Duodenal mucosa (tissue), 2 donors: ENCODE results near the gene EFHB.

Experiments used
- H3K27ac ChIP-seq: one replicate; pipeline ENCODE4 v1.7.0; 2013; ENCODE audit warnings: low read depth, low read length
- H3K27me3 ChIP-seq, 2 donors: one replicate each; pipeline ENCODE4 v1.7.0; 2013; ENCODE audit warnings: low read length in 2 of 2, control low read depth in 1 of 2; ENCODE audit not compliant: insufficient read depth in 2 of 2, control insufficient read depth in 1 of 2
- H3K36me3 ChIP-seq, 2 donors: one replicate each; pipeline ENCODE4 v1.7.0; 2013; ENCODE audit warnings: low read length in 2 of 2, control low read depth in 1 of 2; ENCODE audit not compliant: insufficient read depth in 2 of 2, control insufficient read depth in 1 of 2
- H3K4me1 ChIP-seq, 2 donors: one replicate each; pipeline ENCODE4 v1.7.0; 2013; ENCODE audit warnings: low read length in 2 of 2, control low read depth in 1 of 2; ENCODE audit not compliant: insufficient read depth in 2 of 2, control insufficient read depth in 1 of 2
- H3K4me3 ChIP-seq, 2 donors: one replicate each; pipeline ENCODE4 v1.7.0; 2013; ENCODE audit warnings: low read length in 2 of 2, low read depth in 1 of 2
- H3K9ac ChIP-seq, 2 donors: one replicate each; pipeline ENCODE4 v1.7.0; 2013; ENCODE audit warnings: low read length in 2 of 2, low read depth in 1 of 2
- H3K9me3 ChIP-seq, 2 donors: one replicate each; pipeline ENCODE4 v1.7.0; 2013; ENCODE audit warnings: low read length in 2 of 2, control low read depth in 1 of 2; ENCODE audit not compliant: control insufficient read depth in 1 of 2

The EFHB gene

GRCh38 chr3:19950316-19950715 lies 16.3 kb upstream of the EFHB start:
- no peak overlapping the region for H3K4me3 ChIP-seq
- H3K9ac ChIP-seq, result no peak overlapping the region
- no peaks in the 10 kb centered on the region for H3K9me3 ChIP-seq
- H3K36me3 ChIP-seq, result peaks cover 4 to 25% of the 10 kb centered on the region in 2 donors
- H3K27ac ChIP-seq, result no peak overlapping the region
- peaks cover 20 to 21% of the 10 kb centered on the region in 2 donors for H3K4me1 ChIP-seq
- H3K27me3 ChIP-seq, result no peaks in the 10 kb centered on the region

- Histone ChIP-seq H3K36me3 (peaks cover 4 to 15% of the 10 kb centered on the region in 2 donors), H3K27ac (peak overlapping the region; percentile 98), H3K27me3 (no peaks in the 10 kb centered on the region), H3K9ac (peak overlapping the region; percentile 97 to 99), H3K4me1 (peaks cover 24 to 25% of the 10 kb centered on the region in 2 donors), H3K4me3 (peak overlapping the region; percentile 81 to 91), H3K9me3 (no peaks in the 10 kb centered on the region)
Measured at GRCh38 chr3:19948226-19948591, 14.2 kb upstream of the EFHB start.

- Histone ChIP-seq H3K36me3 (peaks cover 2 to 15% of the 10 kb centered on the region in 2 donors), H3K4me3 (peak overlapping the region; percentile 81 to 91), H3K4me1 (peaks cover 24 to 25% of the 10 kb centered on the region in 2 donors), H3K27ac (peak overlapping the region; percentile 98), H3K9ac (peak overlapping the region; percentile 97 to 99), H3K9me3 (no peaks in the 10 kb centered on the region), H3K27me3 (no peaks in the 10 kb centered on the region)
Measured at GRCh38 chr3:19947549-19948225, 13.7 kb upstream of the EFHB start.

GRCh38 chr3:19946832-19947548 lies 13.0 kb upstream of the EFHB start, which contains the start of gene RAB5A:
Gene RAB5A, plus strand, starts transcription at chr3:19947097. Its CDS starts 3,802 bp downstream, at chr3:19950899.
- Histone ChIP-seq H3K4me1 (peaks cover 24 to 25% of the 10 kb centered on the region in 2 donors), H3K9me3 (no peaks in the 10 kb centered on the region), H3K9ac (peak within 1 kb of the TSS; percentile 97 to 99), H3K27ac (peak within 1 kb of the TSS; percentile 98), H3K27me3 (no peaks in the 10 kb centered on the region), H3K36me3 (peaks cover 0 to 11% of the 10 kb centered on the region in 2 donors), H3K4me3 (peak within 1 kb of the TSS; percentile 81 to 91)

GRCh38 chr3:19945969-19946831 lies 12.2 kb upstream of the EFHB start:
- peak overlapping the region; percentile 98 for H3K27ac ChIP-seq
- peaks cover 24 to 25% of the 10 kb centered on the region in 2 donors for H3K4me1 ChIP-seq
- no peaks in the 10 kb centered on the region for H3K27me3 ChIP-seq
- H3K4me3 ChIP-seq, result peak overlapping the region; percentile 81 to 91
- H3K36me3 ChIP-seq, result peaks cover 0 to 4% of the 10 kb centered on the region in 2 donors
- peak overlapping the region; percentile 89 to 97 for H3K9ac ChIP-seq
- no peaks in the 10 kb centered on the region for H3K9me3 ChIP-seq

- Histone ChIP-seq H3K9me3 (no peaks in the 10 kb centered on the region), H3K36me3 (no peaks in the 10 kb centered on the region), H3K27ac (peak overlapping the region; percentile 98), H3K9ac (peak overlapping the region; percentile 89 to 97), H3K4me1 (peaks cover 24 to 25% of the 10 kb centered on the region in 2 donors), H3K4me3 (peak overlapping the region; percentile 81 to 91), H3K27me3 (no peaks in the 10 kb centered on the region)
Measured at GRCh38 chr3:19945534-19945933, 11.5 kb upstream of the EFHB start.

GRCh38 chr3:19940643-19941042 lies 6.6 kb upstream of the EFHB start:
- no peaks in the 10 kb centered on the region for H3K36me3 ChIP-seq
- no peaks in the 10 kb centered on the region for H3K27me3 ChIP-seq
- peaks cover 3 to 6% of the 10 kb centered on the region in 2 donors for H3K4me1 ChIP-seq
- no peak overlapping the region for H3K4me3 ChIP-seq
- H3K9me3 ChIP-seq, result no peaks in the 10 kb centered on the region
- no peak overlapping the region for H3K27ac ChIP-seq
- H3K9ac ChIP-seq, result no peak overlapping the region

- H3K9ac ChIP-seq, result no peak overlapping the region
- H3K36me3 ChIP-seq, result no peaks in the 10 kb centered on the region
- H3K27me3 ChIP-seq, result no peaks in the 10 kb centered on the region
- H3K9me3 ChIP-seq, result no peaks in the 10 kb centered on the region
- no peaks in the 10 kb centered on the region for H3K4me1 ChIP-seq
- H3K27ac ChIP-seq, result no peak overlapping the region
- no peak overlapping the region for H3K4me3 ChIP-seq
Measured at GRCh38 chr3:19938295-19938627, 4.2 kb upstream of the EFHB start.

GRCh38 chr3:19937459-19938294 lies 3.7 kb upstream of the EFHB start:
- Histone ChIP-seq H3K9me3 (no peaks in the 10 kb centered on the region), H3K4me1 (no peaks in the 10 kb centered on the region), H3K4me3 (no peak overlapping the region), H3K27ac (no peak overlapping the region), H3K9ac (no peak overlapping the region), H3K27me3 (no peaks in the 10 kb centered on the region), H3K36me3 (no peaks in the 10 kb centered on the region)
